ENCODE data around the gene COL18A1.

DNA sequence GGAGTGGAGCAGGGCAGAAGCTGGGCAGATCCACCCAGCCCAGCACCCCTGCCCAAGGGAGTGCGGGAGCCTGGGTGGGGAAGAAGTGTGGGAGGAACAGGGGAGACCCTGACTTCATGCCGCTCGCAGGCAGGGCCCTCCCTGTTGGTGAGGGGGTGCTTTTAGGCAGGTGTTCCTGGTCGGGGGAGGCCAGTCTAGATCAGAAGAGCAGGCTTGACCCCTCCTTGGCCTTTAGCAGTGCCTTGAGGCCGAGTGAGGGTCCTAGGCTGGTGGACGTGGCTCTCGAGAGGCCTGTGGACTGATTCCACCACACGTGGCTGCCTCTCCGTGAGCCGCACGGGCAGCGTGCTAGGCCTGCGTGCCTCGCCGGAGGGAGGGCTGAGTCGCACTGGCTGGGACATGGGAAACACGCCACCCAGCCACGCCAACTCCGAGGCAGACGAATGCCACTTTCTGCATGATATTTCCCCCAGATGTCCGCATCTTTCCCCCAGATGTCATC is 19.4 kb upstream of the COL18A1 start:
- TF ChIP-seq, protein P1, sequence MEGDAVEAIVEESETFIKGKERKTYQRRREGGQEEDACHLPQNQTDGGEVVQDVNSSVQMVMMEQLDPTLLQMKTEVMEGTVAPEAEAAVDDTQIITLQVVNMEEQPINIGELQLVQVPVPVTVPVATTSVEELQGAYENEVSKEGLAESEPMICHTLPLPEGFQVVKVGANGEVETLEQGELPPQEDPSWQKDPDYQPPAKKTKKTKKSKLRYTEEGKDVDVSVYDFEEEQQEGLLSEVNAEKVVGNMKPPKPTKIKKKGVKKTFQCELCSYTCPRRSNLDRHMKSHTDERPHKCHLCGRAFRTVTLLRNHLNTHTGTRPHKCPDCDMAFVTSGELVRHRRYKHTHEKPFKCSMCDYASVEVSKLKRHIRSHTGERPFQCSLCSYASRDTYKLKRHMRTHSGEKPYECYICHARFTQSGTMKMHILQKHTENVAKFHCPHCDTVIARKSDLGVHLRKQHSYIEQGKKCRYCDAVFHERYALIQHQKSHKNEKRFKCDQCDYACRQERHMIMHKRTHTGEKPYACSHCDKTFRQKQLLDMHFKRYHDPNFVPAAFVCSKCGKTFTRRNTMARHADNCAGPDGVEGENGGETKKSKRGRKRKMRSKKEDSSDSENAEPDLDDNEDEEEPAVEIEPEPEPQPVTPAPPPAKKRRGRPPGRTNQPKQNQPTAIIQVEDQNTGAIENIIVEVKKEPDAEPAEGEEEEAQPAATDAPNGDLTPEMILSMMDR (IDR thresholded peaks at IDR 0.05; ENCODE audit: borderline replicate concordance, extremely low read depth, low read length, poor library complexity, severe bottlenecking): no peak
- no peak for TF ChIP-seq EZH2 (IDR thresholded peaks at IDR 0.05; ENCODE audit: borderline replicate concordance, low read depth, low read length, severe bottlenecking)
